Endothelial cell of umbilical vein (primary cell): ENCODE measurements around the gene SLC49A3.

Experiments used
- CTCF ChIP-seq, 2 donors: IDR thresholded peaks; 1 replicate in 1 of 2; 2 replicates in 1 of 2; pipeline ENCODE4 v1.5.1; 2011; ENCODE audit warnings: low read length in 2 of 2, mild to moderate bottlenecking in 2 of 2, moderate library complexity in 2 of 2, control low read depth in 1 of 2, inconsistent platforms in 1 of 2, low read depth in 1 of 2; ENCODE audit not compliant: insufficient read depth in 1 of 2; ENCODE audit errors: extremely low read depth in 1 of 2
- EZH2 ChIP-seq: IDR thresholded peaks from 2 replicates; pipeline ENCODE4 v1.6.1; 2012; ENCODE audit warnings: borderline replicate concordance, low read depth, mild to moderate bottlenecking, moderate library complexity, low read length, inconsistent platforms; ENCODE audit not compliant: severe bottlenecking
- JUN ChIP-seq: IDR thresholded peaks from 2 replicates; pipeline ENCODE4 v1.6.1; 2011; ENCODE audit warnings: borderline replicate concordance, low read depth; ENCODE audit not compliant: insufficient read length, insufficient read depth
- MYC ChIP-seq: IDR thresholded peaks from one replicate; pipeline ENCODE4 v1.6.1; 2011; ENCODE audit warnings: mild to moderate bottlenecking, low read depth, low read length
- POLR2A ChIP-seq: IDR thresholded peaks from 2 replicates; pipeline ENCODE4 v1.6.1; 2012; ENCODE audit warnings: low read depth, mild to moderate bottlenecking, control low read depth, low read length
- POLR2AphosphoS5 ChIP-seq: IDR thresholded peaks from 2 replicates; pipeline ENCODE4 v1.6.1; 2012; ENCODE audit warnings: low read depth, mild to moderate bottlenecking, control low read depth, low read length, moderate library complexity; ENCODE audit not compliant: insufficient read depth

DNA sequence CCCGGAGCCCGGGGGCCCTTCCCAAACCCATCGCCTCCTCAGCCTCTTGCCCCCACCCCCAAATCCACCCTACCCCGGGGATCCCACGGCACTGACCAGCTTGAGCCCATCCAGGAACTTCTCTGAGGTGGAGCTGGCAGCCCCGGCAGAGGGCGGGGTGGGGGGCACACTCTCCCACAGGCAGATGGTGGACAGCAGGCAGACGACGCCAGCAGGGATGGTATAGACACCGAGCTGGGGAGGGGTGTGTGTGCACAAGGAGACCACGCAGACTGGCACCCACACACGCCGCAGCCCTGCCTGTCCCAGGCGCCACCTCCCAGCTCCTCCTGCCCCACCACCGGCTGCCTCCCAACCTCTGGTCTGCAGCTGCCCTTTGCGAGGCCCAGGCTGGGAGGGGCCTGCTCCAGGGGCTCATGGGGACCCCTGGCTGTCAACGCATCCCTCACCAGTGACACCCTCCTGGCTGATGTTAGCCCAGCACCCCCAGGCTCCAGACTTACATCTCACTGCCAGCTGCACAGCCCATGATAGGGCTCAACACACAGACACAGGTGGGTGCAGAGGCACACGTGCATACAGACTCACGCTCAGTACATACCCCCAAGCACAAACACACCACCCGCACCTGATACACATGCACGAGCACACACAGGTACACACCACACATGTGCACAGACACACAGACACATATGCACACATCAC is 4.2 kb downstream of the SLC49A3 start:
- TF ChIP-seq POLR2A (no peak), POLR2AphosphoS5 (no peak), CTCF (IDR thresholded peaks at IDR 0.05; ENCODE audit: extremely low read depth in 1 of 2, insufficient read depth in 1 of 2, low read depth in 1 of 2, low read length in 2 of 2) (no peak), JUN (no peak), EZH2 (no peak), MYC (no peak)
